NCI-H187 treated with DMSO at 0.1 percent for 48 hours (cell line): ENCODE results near the gene FAS.

Source experiments
- DNase-seq: peaks from one replicate; lab custom pipeline; 2025; lab: John Stamatoyannopoulos, UW

FAS gene

DNA sequence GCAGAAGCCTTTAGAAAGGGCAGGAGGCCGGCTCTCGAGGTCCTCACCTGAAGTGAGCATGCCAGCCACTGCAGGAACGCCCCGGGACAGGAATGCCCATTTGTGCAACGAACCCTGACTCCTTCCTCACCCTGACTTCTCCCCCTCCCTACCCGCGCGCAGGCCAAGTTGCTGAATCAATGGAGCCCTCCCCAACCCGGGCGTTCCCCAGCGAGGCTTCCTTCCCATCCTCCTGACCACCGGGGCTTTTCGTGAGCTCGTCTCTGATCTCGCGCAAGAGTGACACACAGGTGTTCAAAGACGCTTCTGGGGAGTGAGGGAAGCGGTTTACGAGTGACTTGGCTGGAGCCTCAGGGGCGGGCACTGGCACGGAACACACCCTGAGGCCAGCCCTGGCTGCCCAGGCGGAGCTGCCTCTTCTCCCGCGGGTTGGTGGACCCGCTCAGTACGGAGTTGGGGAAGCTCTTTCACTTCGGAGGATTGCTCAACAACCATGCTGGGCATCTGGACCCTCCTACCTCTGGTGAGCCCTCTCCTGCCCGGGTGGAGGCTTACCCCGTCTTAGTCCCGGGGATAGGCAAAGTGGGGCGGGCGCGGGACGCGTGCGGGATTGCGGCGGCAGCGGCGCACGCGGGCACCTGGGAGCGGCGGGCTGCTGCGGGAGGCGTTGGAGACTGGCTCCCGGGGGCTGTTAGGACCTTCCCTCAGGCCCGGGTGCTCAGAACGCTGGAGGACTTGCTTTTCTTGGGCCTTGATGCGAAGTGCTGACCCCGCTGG, at the start of gene FAS:
Gene FAS (plus strand): TSS at position 415 of the 777 bp plus-strand sequence. CDS start 79 bp downstream, at position 494.
- no peak for DNase-seq

DNA sequence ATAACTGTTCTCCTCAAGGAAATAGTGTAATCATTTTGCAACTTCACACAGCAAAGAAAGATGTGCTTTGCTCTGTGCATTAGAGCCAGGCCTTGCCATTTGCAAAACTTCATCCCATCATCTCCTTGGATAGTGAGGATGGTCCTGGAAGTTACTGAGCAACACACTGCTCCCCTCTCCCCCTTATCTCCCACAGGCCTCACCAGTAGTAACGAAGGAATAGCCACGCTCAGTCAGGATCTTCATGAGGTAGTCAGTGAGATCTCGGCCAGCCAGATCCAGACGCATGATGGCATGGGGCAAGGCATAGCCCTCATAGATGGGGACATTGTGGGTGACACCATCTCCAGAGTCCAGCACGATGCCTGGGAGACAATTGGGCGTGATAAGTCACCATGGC, 49.6 kb upstream of the FAS start:
- DNase-seq = no peak

DNA sequence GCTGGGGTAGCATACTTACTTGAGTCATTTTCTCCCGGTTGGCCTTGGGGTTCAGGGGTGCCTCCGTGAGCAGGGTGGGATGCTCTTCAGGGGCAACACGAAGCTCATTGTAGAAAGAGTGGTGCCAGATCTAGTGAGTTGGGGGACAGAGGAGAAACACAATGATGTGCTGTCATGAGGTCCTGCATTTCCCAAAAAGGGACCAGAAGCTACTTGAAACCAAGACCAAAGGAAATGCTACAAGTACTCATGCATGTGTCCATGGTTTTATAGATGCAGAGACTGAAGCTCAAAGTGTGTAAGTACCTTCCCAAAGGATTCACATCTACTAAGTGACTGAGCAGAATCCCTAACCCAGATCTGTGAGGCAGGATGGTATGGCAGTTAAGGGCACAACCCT, 46.8 kb upstream of the FAS start:
- DNase-seq = no peak

DNA sequence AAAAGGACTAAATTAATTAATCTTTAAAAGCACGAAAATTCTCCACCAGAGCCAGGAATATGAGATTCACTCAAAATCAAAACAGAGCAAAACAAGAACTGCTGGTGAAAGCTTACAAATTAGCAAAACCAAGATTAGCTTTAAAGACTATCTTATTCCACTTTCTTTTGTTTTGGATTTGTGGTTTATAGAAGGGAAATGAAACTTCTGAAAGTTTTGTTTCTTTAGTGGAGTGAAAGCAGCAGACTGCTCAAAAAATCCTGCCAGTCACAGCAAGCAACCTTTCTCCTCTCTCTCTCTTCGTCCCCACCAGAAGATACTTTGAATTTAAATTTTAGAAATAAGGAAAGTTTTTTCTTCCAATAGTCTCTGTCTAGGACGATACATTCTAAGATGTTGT, 45.8 kb upstream of the FAS start:
- no peak for DNase-seq

DNA sequence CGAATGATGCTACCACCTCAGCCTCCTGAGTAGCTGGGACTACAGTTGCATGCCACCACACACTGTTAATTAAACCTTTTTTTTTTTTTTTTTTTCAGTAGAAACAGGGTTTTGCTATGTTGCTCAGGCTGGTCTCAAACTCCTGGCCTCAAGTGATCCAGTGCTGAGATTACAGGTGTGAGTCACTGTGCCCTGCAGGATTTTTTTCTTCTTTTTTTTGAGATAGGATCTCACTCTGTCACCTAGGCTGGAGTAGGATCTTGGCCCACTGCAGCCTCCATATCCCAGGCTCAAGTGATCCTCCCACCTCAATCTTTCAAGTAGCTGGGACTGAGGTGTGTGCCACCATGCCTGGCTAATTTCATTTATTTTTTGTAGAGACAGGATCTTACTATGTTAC, 44.4 kb upstream of the FAS start:
- no peak for DNase-seq

DNA sequence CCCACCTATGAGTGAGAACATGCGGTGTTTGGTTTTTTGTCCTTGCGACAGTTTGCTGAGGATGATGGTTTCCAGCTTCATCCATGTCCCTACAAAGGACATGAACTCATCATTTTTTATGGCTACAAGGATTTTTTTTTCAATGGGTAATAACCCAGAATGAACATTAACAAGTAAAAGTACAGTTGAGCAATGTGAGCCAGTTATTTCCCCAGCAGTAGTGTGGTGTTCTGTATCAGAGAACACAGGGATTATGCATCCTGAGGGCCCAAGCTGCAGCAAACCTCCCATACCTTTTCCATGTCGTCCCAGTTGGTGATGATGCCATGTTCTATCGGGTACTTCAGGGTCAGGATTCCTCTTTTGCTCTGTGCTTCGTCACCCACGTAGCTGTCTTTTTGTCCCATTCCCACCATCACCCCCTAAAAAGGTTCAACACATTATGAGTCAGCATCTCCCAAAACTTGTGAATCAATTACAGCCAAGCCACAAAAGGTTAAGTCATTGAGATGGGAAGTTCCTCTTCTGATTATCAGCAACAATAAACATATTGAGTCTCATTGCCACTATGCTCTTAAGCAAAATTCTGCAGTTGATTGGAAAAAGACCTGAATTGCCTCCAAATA, 43.5 kb upstream of the FAS start:
- no peak for DNase-seq

DNA sequence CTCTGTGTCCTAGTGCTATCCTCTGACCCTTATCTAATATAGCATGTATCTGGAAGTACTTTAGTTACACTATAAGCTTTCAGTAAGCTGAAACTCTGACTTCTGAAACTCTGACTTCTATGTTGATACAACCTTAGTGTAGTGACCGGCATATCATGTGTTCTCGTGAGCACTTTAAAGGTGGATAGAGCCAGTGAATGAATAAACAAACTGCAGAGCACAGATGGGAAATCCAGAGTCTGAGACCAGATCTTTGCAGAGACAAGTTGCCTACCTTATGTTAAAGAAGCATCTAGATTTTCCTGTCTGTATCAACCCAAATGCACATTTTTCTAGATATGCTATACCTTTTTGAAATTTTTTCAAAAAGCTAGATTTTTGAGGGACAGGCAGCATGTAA, 41.5 kb upstream of the FAS start:
- no peak for DNase-seq

DNA sequence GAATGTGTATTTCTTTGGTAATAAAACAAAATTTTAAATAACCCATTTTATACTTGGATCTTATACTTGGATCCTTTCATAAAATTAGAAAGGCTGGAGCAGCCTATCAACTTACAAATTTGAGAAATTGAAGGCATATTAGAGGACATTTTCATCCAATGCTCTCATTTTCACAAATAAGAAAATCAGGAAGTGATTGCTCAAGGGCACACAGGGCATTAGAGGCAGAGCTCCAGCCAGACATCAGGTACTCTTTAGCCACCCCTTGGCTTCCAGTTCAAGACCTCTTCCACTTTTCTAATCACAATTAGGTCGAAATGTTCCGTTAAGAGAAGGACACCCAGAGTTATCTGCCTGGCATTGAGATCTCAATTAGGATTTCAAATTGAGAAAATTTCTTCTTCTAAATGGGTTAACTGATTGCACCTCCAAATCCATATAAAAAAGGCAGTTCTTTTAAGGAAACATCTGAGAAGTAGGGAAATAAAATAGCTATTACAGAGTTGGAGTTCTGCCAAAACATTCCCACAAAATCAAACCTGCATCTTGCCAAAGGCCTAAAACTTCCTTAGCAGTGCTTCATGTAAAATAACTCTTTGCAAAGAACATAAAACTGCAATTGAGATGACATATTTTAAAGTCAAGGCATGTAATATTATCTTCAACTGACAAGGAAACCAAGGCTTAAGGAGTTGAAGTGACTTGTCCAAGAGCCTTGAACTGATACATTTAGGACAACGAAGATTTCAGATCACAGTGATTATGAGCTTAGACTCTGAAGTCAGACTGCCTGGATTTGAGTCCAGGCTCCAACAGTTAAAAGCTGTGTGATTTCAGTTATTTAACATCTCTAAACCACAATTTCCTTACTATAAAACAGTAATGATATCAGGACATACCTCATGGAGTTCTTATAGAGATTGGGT, 40.4 kb upstream of the FAS start:
- no peak for DNase-seq

DNA sequence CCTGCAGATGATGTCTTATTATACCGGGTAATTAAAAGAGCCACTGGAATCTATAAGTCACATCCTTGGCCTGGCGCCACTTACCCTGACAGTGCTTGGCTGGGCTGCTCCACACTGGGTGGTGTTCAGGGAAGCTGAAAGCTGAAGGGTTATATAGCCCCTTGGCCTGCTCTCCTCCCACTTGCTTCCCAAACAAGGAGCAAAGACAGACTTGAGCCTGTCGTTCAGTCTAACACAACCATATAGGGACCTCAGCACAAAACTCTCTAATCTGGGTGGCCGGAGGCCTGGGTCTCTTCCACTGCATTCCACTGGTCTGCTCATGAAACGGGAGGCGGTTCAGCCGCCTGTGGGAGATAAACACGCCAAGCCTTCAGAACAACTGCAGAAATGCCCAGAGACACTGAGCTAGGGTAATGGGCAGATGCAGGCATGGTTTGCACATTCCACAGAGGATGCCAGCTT, 37.9 kb upstream of the FAS start, which contains the start of gene ACTA2:
Gene ACTA2 (minus strand): TSS at position 127 of the 465 bp plus-strand sequence. CDS start 3,843 bp downstream, outside the sequence.
- DNase-seq = no peak

DNA sequence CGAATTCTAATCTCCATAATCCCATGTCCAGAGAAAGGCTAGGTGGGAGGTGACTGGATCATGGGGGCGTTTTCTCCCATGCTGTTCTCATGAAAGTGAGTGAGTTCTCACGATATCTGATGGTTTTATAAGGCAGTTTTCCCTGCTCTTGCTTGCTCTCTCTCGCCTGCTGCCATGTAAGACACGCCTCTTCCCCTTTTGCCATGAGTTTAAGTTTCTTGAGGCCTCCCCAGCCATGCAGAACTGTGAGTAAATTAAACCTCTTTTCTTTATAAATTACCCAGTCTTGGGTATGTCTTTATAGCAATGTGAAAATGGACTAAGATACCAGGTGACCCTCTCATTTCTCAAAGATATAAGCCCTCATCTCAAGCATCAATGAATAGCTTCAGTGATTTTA, 36.9 kb upstream of the FAS start:
- no peak for DNase-seq

DNA sequence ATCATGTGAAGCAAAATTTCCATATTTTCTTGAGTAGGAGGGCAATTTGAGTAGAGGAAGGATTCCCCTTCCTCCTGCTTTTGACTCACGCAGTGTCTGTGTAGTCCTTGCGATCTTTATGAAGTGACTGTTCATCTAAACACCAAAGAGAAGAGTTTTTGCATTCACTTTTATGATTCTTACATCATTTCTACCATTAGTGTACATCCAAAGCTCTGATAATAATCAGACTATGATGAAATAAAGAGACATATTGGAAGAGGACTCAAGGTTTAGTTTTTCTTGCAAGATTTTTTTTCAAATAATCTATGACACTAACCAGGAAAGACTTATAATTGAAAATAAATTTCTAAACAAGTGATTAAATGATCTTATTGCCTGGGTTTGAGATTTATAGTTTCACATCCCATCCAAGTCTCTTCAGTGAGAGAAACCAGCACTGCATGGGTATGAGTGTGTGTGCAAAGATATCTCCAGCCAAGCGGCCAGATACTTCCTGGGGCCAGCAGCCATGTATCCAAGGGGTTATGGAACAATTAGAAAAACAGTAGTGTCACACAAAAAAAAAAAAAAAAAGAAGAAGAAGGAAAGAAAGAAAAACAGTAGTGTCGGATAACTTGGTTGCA, 36.0 kb upstream of the FAS start:
- DNase-seq = no peak

DNA sequence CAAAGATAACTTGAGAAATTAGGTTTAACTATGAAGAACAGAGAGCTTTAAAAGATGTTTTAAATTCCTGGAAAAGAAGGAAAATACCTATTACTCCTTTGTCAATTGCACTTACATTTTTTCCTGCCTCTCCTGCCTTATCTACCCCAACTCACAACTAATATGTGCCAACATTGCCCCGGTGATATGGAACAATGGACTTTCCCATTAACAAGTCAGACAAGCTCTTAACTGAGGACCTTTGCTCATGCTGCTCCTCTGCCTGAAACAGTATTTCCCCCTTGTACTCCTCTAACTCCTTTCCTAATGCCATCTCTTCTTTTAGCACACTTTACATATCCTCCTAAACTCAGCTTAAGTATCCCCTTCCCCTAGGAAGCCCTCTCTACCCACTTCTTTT, 33.2 kb upstream of the FAS start:
- no peak for DNase-seq

DNA sequence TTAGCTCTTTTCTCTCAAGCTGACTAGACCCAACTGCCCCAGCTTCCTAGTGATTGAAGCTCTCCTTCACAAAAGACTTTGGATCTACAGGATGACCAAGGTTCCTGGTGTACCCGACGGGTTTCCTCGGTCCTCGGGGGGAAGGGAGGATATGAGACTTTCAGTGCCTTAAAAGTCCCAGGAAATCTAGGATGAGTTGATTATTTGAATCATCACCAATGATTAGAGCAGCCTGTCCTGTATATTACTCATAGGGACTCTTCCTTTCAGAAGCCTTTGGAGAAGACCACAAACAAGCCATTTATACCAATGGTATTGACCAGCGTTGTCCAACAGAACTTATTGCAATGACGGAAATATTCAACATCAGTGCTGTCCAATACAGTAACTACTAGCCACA, 31.9 kb upstream of the FAS start:
- no peak for DNase-seq

DNA sequence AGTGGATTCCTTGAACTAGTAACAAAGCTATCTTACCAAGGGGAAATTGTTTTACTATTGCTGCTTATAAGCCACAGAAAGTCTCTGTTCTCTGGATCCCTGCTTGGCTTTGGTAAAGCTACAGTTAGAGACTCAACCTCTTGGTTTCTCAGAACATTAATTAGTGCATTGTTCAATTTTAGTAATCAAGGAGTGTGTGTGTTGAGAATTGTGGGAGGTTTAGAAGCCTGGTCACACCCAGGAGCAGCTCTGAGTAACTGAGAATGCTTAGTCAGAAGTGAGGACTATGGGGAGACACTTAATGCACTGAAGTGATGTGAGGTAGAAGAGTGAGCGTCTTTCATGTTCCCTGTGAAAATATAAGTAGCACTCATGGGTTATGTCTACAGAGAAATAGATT, 29.8 kb upstream of the FAS start:
- no peak for DNase-seq

DNA sequence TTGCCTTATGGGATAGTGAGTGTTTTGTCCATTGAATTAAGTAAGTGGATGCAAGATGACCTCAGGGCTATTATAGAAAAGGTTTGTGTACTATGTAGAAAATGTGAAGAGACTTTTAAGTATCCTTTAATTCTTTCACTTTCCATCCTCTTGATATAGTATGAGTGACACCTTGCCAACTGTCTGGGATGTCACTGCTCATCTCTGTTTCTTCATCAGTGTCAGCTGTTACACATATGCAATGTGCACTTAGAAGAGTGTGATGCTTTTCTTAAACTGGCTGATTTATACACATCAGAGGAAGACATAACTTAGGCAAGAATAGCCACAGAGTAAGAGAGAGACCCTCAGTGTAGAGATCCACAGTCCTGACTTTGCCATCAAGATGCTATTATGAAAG, 29.3 kb upstream of the FAS start:
- no peak for DNase-seq

DNA sequence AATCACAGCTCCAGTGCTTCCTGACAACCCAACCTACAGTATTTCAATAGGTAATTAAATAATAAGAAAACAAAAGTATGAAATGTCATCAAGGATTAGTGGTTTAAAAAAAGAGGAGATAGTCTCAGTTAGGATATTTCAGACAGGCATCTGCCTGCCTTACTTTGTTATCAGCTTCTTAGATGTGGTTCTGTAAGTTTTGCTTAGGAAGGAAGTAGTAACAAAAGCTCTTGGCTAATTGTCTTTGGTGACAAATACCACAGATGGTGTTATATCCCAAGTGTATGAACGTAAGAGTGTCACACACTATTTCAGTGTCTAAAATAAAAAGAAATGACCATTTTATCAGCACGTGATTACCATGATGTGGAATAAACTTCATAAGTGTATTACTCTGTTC, 28.3 kb upstream of the FAS start:
- no peak for DNase-seq

DNA sequence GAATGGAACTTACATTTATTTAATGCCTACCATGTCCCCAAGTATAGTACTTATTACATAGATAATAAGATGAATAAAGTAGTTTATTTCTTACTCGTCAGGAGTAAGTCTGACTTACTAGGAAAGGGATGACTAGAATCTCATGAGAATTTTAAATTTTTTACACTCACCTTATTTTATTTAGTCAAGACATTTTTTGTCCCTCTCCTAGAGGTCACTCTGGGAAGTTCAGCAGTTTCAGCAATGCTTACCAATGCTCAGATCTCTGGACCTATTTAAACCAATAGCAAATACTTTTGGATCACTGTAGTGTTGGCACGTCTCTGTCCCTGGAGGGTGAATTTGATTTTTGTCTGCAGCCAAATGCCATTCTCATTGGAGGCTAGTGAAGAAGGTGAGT, 27.3 kb upstream of the FAS start:
- DNase-seq = no peak

DNA sequence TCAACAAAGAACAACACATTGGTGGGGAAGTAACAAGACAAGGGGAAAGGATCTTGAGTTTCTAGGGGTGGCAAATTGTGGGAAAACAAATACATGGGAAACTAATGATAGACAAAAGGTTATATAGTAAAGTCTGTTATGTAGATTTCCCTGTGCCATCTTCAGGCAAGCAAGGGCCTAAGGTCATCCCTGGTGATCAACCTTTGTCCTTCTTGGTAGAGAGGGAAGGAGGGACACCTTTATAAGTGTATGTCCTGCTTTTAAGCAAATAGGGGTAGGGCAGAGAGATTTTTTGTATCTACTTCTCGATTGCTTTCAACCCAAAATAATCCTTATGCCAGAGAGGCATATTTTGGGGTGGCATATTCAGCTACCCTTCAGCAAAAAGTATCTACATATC, 26.2 kb upstream of the FAS start:
- no peak for DNase-seq

DNA sequence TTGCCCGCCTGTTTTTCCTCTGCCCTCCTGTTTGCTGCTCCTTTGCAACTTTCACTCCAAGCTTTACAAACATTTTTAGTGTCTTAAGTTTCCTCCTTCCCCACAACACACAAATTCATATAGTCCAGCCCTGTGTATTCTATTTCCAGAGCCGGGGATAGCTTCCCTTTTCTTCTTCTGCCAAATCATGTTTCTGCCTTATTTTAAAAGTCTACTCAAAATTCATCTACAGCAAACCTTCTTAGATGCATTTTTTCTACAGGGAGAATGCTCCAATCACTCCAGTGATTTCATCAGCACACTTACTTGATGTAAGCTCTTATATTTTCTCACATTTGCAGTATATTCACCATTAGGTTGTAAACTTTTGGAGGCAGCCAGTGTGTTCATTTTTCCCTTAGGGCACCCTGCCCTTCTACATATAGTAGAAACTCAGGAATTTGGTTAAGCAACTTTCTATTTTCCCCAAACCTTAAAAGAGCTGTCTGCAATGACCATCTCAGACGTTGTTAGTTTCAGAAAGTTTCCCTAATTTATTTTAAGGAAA, 25.7 kb upstream of the FAS start:
- no peak for DNase-seq

DNA sequence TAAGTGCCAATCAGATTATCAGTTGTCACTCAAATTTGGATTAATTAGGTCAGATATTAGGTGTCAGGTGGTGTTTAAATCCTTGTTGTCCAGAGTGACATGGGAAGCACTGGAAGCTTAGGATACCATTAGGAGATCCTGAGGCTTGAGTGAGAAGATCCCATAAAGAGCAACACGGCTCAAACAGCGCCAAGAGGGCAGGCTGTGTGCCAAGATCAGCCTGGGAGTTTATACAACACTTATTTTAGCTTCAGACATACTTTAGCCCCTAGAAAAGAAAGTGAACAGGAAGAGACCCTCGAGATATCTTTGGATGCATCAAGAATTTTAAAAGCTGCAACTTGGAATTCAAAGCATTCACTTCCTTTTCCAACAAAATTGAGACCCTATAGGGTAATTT, 23.8 kb upstream of the FAS start:
- DNase-seq = no peak

DNA sequence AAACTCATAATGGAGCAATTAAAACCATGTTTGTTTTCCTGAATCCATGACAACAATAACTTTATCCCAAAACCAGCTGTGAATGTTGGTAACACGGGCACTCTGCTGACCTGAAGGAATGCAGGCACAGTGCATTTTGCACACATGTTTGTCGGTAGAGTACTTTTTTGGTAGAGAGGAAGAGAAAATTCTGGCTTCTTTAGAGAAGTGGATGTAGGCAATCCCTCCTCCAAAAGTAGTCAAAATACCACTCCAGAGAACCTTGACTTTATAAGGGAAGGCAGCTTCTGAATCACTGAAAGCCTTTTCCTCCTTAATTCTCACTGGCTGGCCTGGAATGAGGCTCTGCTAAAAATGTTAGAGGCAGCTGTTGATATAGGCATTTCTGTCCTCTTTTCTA, 22.2 kb upstream of the FAS start:
- no peak for DNase-seq
